Stimulated activated naive CD8-positive, alpha-beta T cell treated with anti-CD3 and anti-CD28 coated beads, Interleukin-15, amount 100 ng/mL, for 72 hours (primary cell): ENCODE measurements around the gene PGLYRP2.
A peak's percentile ranks its signal among the peaks of the same experiment; 100 is the strongest.

Experiments used
- ATAC-seq: fragments of 150-1000 bp; cut with Tn5 transposase; 2 replicates; pipeline ENCODE4 v1.10.0; 2021; ENCODE audit warnings: mild to moderate bottlenecking, moderate library complexity
- DNase-seq, 2 donors: peaks; one replicate each; pipeline ENCODE4 v3.0.0; 2021 to 2022
- H3K27ac Mint-ChIP-seq, 2 donors: one replicate each; pipeline ENCODE4 v1.8.0; 2022; ENCODE audit warnings: mild to moderate bottlenecking in 2 of 2, mixed read lengths in 2 of 2, moderate library complexity in 2 of 2
- H3K27me3 Mint-ChIP-seq: one replicate; pipeline ENCODE4 v1.8.0; 2022; ENCODE audit warnings: mixed read lengths
- H3K4me1 Mint-ChIP-seq: one replicate; pipeline ENCODE4 v1.8.0; 2022; ENCODE audit warnings: mild to moderate bottlenecking, mixed read lengths
- H3K4me3 Mint-ChIP-seq, 2 donors: one replicate each; pipeline ENCODE4 v1.8.0; 2022; ENCODE audit warnings: mild to moderate bottlenecking in 2 of 2, mixed read lengths in 2 of 2, moderate library complexity in 1 of 2
- H3K9me3 Mint-ChIP-seq, 2 donors: one replicate each; pipeline ENCODE4 v1.8.0; 2022; ENCODE audit warnings: mixed read lengths in 2 of 2

The PGLYRP2 gene

GRCh38 chr19:15439821-15440641 lies 39.3 kb downstream of the PGLYRP2 start:
- Mint-ChIP-seq H3K4me1 (peaks cover 7% of the 10 kb centered on the region), H3K27me3 (no peaks in the 10 kb centered on the region), H3K27ac (no peak overlapping the region), H3K4me3 (no peak overlapping the region), H3K9me3 (no peaks in the 10 kb centered on the region)
- no peak for ATAC-seq
- no peak for DNase-seq

GRCh38 chr19:15439078-15439799 lies 40.1 kb downstream of the PGLYRP2 start:
- DNase-seq (no peak), ATAC-seq (no peak)
- H3K27ac Mint-ChIP-seq = peak overlapping the region in 1 of 2 donors; percentile 76
- no peaks in the 10 kb centered on the region for H3K9me3 Mint-ChIP-seq
- no peak overlapping the region for H3K4me3 Mint-ChIP-seq
- no peaks in the 10 kb centered on the region for H3K27me3 Mint-ChIP-seq
- peaks cover 7% of the 10 kb centered on the region for H3K4me1 Mint-ChIP-seq

- Mint-ChIP-seq H3K27me3 (no peaks in the 10 kb centered on the region), H3K9me3 (no peaks in the 10 kb centered on the region), H3K4me3 (no peak overlapping the region), H3K27ac (no peak overlapping the region), H3K4me1 (peaks cover 9% of the 10 kb centered on the region)
- DNase-seq = no peak
- no peak for ATAC-seq
Observed at GRCh38 chr19:15438577-15438976, 40.7 kb downstream of the PGLYRP2 start.

- H3K27me3 Mint-ChIP-seq = no peaks in the 10 kb centered on the region
- no peak for ATAC-seq
Observed at GRCh38 chr19:15438124-15438496, 41.2 kb downstream of the PGLYRP2 start.

GRCh38 chr19:15437355-15438123 lies 41.8 kb downstream of the PGLYRP2 start:
- Mint-ChIP-seq H3K27ac (no peak overlapping the region), H3K9me3 (no peaks in the 10 kb centered on the region), H3K4me3 (no peak overlapping the region), H3K27me3 (no peaks in the 10 kb centered on the region), H3K4me1 (peaks cover 17% of the 10 kb centered on the region)
- ATAC-seq = no peak
- DNase-seq = no peak

More at GRCh38 chr19:15438124-15438496, 41.2 kb downstream of the PGLYRP2 start:
- H3K27ac Mint-ChIP-seq = no peak overlapping the region
- H3K9me3 Mint-ChIP-seq = no peaks in the 10 kb centered on the region
- no peak overlapping the region for H3K4me3 Mint-ChIP-seq
- DNase-seq = no peak
- H3K4me1 Mint-ChIP-seq = peaks cover 14% of the 10 kb centered on the region

GRCh38 chr19:15436826-15437110 lies 42.5 kb downstream of the PGLYRP2 start:
- no peaks in the 10 kb centered on the region for H3K27me3 Mint-ChIP-seq
- DNase-seq (no peak), ATAC-seq (no peak)
- H3K4me3 Mint-ChIP-seq = no peak overlapping the region
- H3K27ac Mint-ChIP-seq = no peak overlapping the region
- H3K4me1 Mint-ChIP-seq = peaks cover 19% of the 10 kb centered on the region
- H3K9me3 Mint-ChIP-seq = no peaks in the 10 kb centered on the region

- Mint-ChIP-seq H3K9me3 (no peaks in the 10 kb centered on the region), H3K27ac (no peak overlapping the region), H3K4me3 (no peak overlapping the region), H3K27me3 (no peaks in the 10 kb centered on the region), H3K4me1 (peaks cover 25% of the 10 kb centered on the region)
- no peak for DNase-seq
- ATAC-seq = no peak
Observed at GRCh38 chr19:15436012-15436825, 43.1 kb downstream of the PGLYRP2 start.

GRCh38 chr19:15433519-15434069 lies 45.7 kb downstream of the PGLYRP2 start:
- no peaks in the 10 kb centered on the region for H3K9me3 Mint-ChIP-seq
- ATAC-seq = no peak
- H3K4me3 Mint-ChIP-seq = peak overlapping the region; percentile 92 to 97
- peak overlapping the region; percentile 84 to 97 for H3K27ac Mint-ChIP-seq
- peaks cover 37% of the 10 kb centered on the region for H3K4me1 Mint-ChIP-seq
- H3K27me3 Mint-ChIP-seq = no peaks in the 10 kb centered on the region
- DNase-seq = no peak

GRCh38 chr19:15432629-15433518 lies 46.4 kb downstream of the PGLYRP2 start:
- H3K27me3 Mint-ChIP-seq = no peaks in the 10 kb centered on the region
- H3K4me1 Mint-ChIP-seq = peaks cover 37% of the 10 kb centered on the region
- peak; percentile 92 to 93 for DNase-seq
- peak; percentile 90 for ATAC-seq
- H3K27ac Mint-ChIP-seq = peak overlapping the region; percentile 84 to 97
- no peaks in the 10 kb centered on the region for H3K9me3 Mint-ChIP-seq
- peak overlapping the region; percentile 92 to 97 for H3K4me3 Mint-ChIP-seq

GRCh38 chr19:15432018-15432494 lies 47.2 kb downstream of the PGLYRP2 start:
- H3K9me3 Mint-ChIP-seq = no peaks in the 10 kb centered on the region
- H3K4me1 Mint-ChIP-seq = peaks cover 43% of the 10 kb centered on the region
- H3K27me3 Mint-ChIP-seq = no peaks in the 10 kb centered on the region
- peak overlapping the region; percentile 98 to 99 for H3K27ac Mint-ChIP-seq
- peak overlapping the region; percentile 89 to 94 for H3K4me3 Mint-ChIP-seq
- peak in 1 of 2 donors; percentile 42 for DNase-seq
- peak; percentile 31 for ATAC-seq

- Mint-ChIP-seq H3K9me3 (no peaks in the 10 kb centered on the region), H3K27ac (peak overlapping the region; percentile 98 to 99), H3K27me3 (no peaks in the 10 kb centered on the region), H3K4me1 (peaks cover 47% of the 10 kb centered on the region), H3K4me3 (peak overlapping the region; percentile 89 to 94)
- no peak for DNase-seq
- ATAC-seq = no peak
Observed at GRCh38 chr19:15431396-15432017, 47.8 kb downstream of the PGLYRP2 start.

GRCh38 chr19:15430526-15431120 lies 48.7 kb downstream of the PGLYRP2 start:
- no peaks in the 10 kb centered on the region for H3K27me3 Mint-ChIP-seq
- H3K27ac Mint-ChIP-seq = no peak overlapping the region
- DNase-seq (no peak), ATAC-seq (no peak)
- peaks cover 46% of the 10 kb centered on the region for H3K4me1 Mint-ChIP-seq
- peak overlapping the region; percentile 89 to 94 for H3K4me3 Mint-ChIP-seq
- no peaks in the 10 kb centered on the region for H3K9me3 Mint-ChIP-seq

- H3K27ac Mint-ChIP-seq = no peak overlapping the region
- no peak for ATAC-seq
- peak overlapping the region in 1 of 2 donors; percentile 94 for H3K4me3 Mint-ChIP-seq
- no peaks in the 10 kb centered on the region for H3K9me3 Mint-ChIP-seq
- H3K4me1 Mint-ChIP-seq = peaks cover 46% of the 10 kb centered on the region
- DNase-seq = no peak
- no peaks in the 10 kb centered on the region for H3K27me3 Mint-ChIP-seq
Observed at GRCh38 chr19:15429825-15430467, 49.4 kb downstream of the PGLYRP2 start.
